GM12891 (cell line): ENCODE measurements around the gene CFAP73.

Experiments
- PAX5 ChIP-seq: IDR thresholded peaks from 2 replicates; pipeline ENCODE4 v1.6.1; 2011; ENCODE audit warnings: low read length, moderate library complexity, mild to moderate bottlenecking; ENCODE audit not compliant: insufficient read depth, severe bottlenecking
- POLR2A ChIP-seq: IDR thresholded peaks from 2 replicates; pipeline ENCODE4 v1.6.1; 2011; ENCODE audit warnings: low read depth, low read length, control low read depth
- POLR2AphosphoS5 ChIP-seq: IDR thresholded peaks from 2 replicates; pipeline ENCODE4 v1.6.1; 2011; ENCODE audit warnings: low read depth, low read length, control low read depth
- SPI1 ChIP-seq: IDR thresholded peaks from 2 replicates; pipeline ENCODE4 v1.6.1; 2011; ENCODE audit warnings: low read depth, low read length, control low read depth
- TAF1 ChIP-seq: IDR thresholded peaks from 2 replicates; pipeline ENCODE4 v1.6.1; 2011; ENCODE audit warnings: low read depth, low read length, control low read depth

- no peak for TF ChIP-seq POLR2A
- no peak for TF ChIP-seq TAF1
- TF ChIP-seq POLR2AphosphoS5: no peak
- TF ChIP-seq SPI1: no peak
- TF ChIP-seq PAX5: no peak
These were observed 32.6 kb upstream of the CFAP73 start for GRCh38 chr12:113116875-113117274.
